ENCODE measurements around the gene AQP3. TPM values are rescaled to one million over a fixed set of nuclear protein-coding genes. Genes with fewer than 3 reads are reported as not detected.
"Not testable (repeated sequence)": the region's sequence is repeated elsewhere in the genome, so short reads cannot be mapped to it uniquely, and the experiment has no call there.

AQP3 gene
- total RNA-seq, 1 donor: 1.6 TPM

DNA sequence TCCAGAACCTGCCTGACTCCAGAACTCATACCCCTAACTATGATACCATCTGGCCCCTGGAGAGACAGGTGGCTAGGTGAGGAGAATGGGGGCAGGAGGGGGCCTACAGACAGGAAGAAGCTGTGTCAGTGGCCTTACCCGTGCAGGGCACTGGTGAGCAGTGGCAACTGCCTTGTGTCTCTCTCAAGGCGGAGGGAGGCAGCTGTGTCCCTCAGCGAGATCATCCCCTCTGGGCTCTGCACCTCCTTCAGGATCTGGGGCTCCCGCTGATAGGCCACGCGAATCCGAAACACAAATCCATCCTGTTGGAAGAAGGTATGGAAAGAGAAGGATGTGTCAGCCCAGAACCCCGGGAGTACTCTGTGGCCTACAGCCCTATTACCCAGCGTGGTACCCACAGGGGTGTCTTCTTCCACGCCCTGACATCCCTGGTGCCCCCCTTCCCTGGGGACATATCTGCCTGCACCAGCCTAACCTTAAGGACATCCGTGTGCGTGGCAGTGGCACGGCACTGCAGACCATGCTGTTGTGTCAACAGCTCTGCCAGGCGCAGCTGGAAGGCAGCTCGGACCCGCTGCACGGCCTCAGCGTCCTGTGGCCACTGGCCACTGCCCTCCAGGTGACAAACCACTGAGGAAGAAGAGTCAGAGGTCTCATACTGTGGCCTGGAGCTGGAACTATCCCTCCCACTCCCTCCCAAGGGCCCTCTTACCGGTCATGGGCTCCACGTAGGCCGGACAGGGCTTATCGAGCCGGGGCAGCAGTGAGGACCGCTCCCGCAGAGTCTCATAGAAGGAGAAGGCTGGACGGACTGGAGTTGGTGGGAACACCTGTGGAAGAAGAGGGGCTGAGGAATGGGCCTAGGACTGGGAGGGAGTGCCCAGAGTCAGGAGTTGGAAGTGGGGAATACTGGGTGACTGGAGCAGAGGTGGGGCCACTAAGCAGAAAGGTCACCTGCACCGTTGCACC is 18.5 kb upstream of the AQP3 start:
- DNase-seq (ENCODE audit: low read depth in 2 of 3, low spot score in 2 of 3): no peak

GRCh38 chr9:33465096-33465495 is 17.7 kb upstream of the AQP3 start:
- no peak for DNase-seq (ENCODE audit: low read depth in 2 of 3, low spot score in 2 of 3)

- no peak for DNase-seq (ENCODE audit: low read depth in 2 of 3, low spot score in 2 of 3)
These were observed 16.7 kb upstream of the AQP3 start for GRCh38 chr9:33464045-33464636.

- no peak for DNase-seq (ENCODE audit: low read depth in 2 of 3, low spot score in 2 of 3)
These were observed 15.8 kb upstream of the AQP3 start for GRCh38 chr9:33463151-33463550.

DNA sequence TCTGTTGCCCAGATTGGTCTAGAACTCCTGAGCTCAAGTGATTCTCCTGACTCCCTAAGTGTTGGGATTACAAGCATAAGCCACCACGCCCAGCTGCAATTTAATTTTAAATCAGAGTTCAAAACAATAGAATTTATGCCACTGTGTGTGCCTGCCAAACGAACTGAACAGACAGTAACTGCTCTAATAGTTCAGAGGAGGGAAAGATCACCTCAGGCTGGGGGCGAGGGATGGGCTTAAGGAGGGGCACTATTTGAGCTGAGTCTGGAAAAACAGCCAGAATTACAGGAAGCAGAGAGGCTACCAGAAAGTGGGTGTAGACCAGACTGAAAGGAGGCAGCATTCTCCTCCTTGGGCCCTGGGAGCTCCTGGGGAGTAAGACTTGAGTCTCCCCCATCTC is 14.1 kb upstream of the AQP3 start:
- DNase-seq (ENCODE audit: low read depth in 2 of 3, low spot score in 2 of 3): no peak

GRCh38 chr9:33460854-33461253 is 13.5 kb upstream of the AQP3 start:
- no peak for DNase-seq (ENCODE audit: low read depth in 2 of 3, low spot score in 2 of 3)

DNA sequence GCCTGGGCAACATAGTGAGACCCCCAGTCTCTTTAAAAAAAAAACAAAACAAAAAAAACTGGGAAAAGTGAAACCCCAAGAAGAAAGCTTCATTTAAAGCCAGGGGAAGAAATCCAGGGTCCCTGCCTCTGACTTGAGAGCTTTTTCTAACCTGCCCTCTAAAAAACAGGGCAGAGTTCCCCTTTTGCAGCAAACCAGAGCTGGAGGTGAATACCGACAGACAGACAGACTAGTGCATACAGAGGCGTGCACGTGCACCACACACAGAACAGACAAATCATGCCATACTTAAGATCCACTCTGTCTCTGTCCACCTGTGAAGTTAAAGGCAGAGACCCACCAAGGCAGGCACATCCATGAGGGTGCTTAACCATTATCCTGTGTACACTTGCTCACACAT is 11.7 kb upstream of the AQP3 start:
- DNase-seq (ENCODE audit: low read depth in 2 of 3, low spot score in 2 of 3): no peak

- DNase-seq (ENCODE audit: low read depth in 2 of 3, low spot score in 2 of 3): no peak
These were observed 11.1 kb upstream of the AQP3 start for GRCh38 chr9:33458444-33458843.

GRCh38 chr9:33455945-33456344 is 8.6 kb upstream of the AQP3 start:
- peak in 1 of 3 donors; percentile 32 for DNase-seq (ENCODE audit: low read depth in 2 of 3, low spot score in 2 of 3)

DNA sequence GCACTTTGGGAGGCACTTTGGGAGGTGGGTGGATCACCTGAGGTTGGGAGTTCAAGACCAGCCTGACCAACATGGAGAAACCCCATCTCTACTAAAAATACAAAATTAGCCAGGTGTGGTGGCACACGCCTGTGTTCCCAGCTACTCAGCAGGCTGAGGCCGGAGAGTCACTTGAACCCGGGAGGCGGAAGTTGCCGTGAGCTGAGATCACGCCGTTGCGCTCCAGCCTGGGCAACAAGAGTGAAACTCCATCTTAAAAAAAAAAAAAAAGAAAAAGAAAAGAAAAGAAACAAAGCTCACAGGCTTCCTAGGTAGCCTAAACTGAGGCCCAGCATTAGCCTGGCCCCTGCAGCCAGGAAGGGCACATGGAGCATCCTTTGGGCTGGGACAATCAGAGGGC is 8.1 kb upstream of the AQP3 start:
- not testable (repeated sequence) for DNase-seq (ENCODE audit: low read depth in 2 of 3, low spot score in 2 of 3)

- DNase-seq (ENCODE audit: low read depth in 2 of 3, low spot score in 2 of 3): not testable (repeated sequence)
These were observed 7.3 kb upstream of the AQP3 start for GRCh38 chr9:33454661-33455026.

- no peak for DNase-seq (ENCODE audit: low read depth in 2 of 3, low spot score in 2 of 3)
These were observed 6.7 kb upstream of the AQP3 start for GRCh38 chr9:33453999-33454660.

- DNase-seq (ENCODE audit: low read depth in 2 of 3, low spot score in 2 of 3): no peak
These were observed 6.0 kb upstream of the AQP3 start for GRCh38 chr9:33453286-33453860.

- DNase-seq (ENCODE audit: low read depth in 2 of 3, low spot score in 2 of 3): peak in 2 of 3 donors; percentile 65 to 68
These were observed 5.5 kb upstream of the AQP3 start for GRCh38 chr9:33452828-33453271.

GRCh38 chr9:33450621-33451146 is 3.3 kb upstream of the AQP3 start:
- no peak for DNase-seq (ENCODE audit: low read depth in 2 of 3, low spot score in 2 of 3)

DNA sequence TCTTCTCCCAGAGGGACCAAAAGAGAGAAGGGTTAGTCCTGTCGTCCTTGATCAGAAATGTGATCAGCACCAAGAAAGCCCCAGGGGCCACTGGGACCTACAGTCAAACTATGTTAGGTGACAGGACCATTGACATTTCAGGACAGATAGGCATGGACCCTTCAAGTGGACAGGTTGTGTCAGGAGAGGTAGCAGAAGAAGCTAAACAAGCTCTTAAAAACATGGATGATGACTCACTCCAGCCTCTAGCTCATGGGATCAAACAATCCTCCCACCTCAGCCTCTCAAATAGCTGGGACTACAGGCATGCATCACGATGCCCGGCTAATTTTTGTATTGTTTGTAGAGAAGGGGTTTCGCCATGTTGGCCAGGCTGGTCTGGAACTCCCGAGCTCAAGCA is 2.3 kb upstream of the AQP3 start:
- no peak for DNase-seq (ENCODE audit: low read depth in 2 of 3, low spot score in 2 of 3)

- DNase-seq (ENCODE audit: low read depth in 2 of 3, low spot score in 2 of 3): peak in 1 of 3 donors; percentile 45
These were observed 583 bp upstream of the AQP3 start for GRCh38 chr9:33447799-33448553.

GRCh38 chr9:33446240-33446945 is 1.0 kb downstream of the AQP3 start:
- peak in 2 of 3 donors; percentile 15 to 33 for DNase-seq (ENCODE audit: low read depth in 2 of 3, low spot score in 2 of 3)

GRCh38 chr9:33445389-33446239 is 1.8 kb downstream of the AQP3 start:
- no peak for DNase-seq (ENCODE audit: low read depth in 2 of 3, low spot score in 2 of 3)
